DOHH2 (cell line): ENCODE data around the gene PDE7B.

Experiments used
- CTCF ChIP-seq: fragments of 200-600 bp; sonication (generic); IDR thresholded peaks from one replicate; pipeline ENCODE4 v1.5.1; 2014; ENCODE audit warnings: antibody characterized with exemption, mild to moderate bottlenecking, low read depth, low read length; ENCODE audit not compliant: poor library complexity, severe bottlenecking
- EZH2phosphoT487 ChIP-seq: fragments of 200-600 bp; sonication (generic); IDR thresholded peaks from 2 replicates; pipeline ENCODE4 v1.6.1; 2017; ENCODE audit warnings: borderline replicate concordance, mild to moderate bottlenecking, antibody characterized with exemption, low read length, moderate library complexity, mixed read lengths

GRCh38 chr6:136011475-136011874 lies 160.0 kb downstream of the PDE7B start:
- no peak for TF ChIP-seq EZH2phosphoT487
- no peak for TF ChIP-seq CTCF
